ENCODE results near the gene CBX3.
A peak's percentile ranks its signal among the peaks of the same experiment; 100 is the strongest.

Gene CBX3

GRCh38 chr7:26200444-26201246, 900 bp upstream of the CBX3 start, which contains the start of gene HNRNPA2B1:
HNRNPA2B1 (minus strand) TSS chr7:26200746; CDS start chr7:26200577, 169 bp downstream.
- peak; percentile 98 to 99 for DNase-seq

GRCh38 chr7:26202019-26202990, 760 bp downstream of the CBX3 start:
- DNase-seq: no peak
- ATAC-seq: no peak
- Mint-ChIP-seq H3K4me3 (peak overlapping the region; percentile 81 to 87), H3K4me1 (peaks cover 56% of the 10 kb centered on the region), H3K9me3 (no peaks in the 10 kb centered on the region), H3K27me3 (no peaks in the 10 kb centered on the region), H3K27ac (peak overlapping the region; percentile 88 to 96)

More at GRCh38 chr7:26200444-26201246, 900 bp upstream of the CBX3 start, which contains the start of gene HNRNPA2B1:
- no peaks in the 10 kb centered on the region for H3K27me3 Mint-ChIP-seq
- H3K4me3 Mint-ChIP-seq: peak within 1 kb of the TSS; percentile 99 to 100
- peak; percentile 75 for ATAC-seq
- peak within 1 kb of the TSS; percentile 100 for H3K27ac Mint-ChIP-seq
- H3K9me3 Mint-ChIP-seq: no peaks in the 10 kb centered on the region
- peaks cover 56% of the 10 kb centered on the region for H3K4me1 Mint-ChIP-seq

- ATAC-seq: no peak
- DNase-seq: no peak
- H3K9me3 Mint-ChIP-seq: no peaks in the 10 kb centered on the region
- H3K27me3 Mint-ChIP-seq: no peaks in the 10 kb centered on the region
- peaks cover 61% of the 10 kb centered on the region for H3K4me1 Mint-ChIP-seq
- peak overlapping the region; percentile 88 to 91 for H3K27ac Mint-ChIP-seq
- H3K4me3 Mint-ChIP-seq: peak overlapping the region; percentile 81 to 87
Observed at GRCh38 chr7:26203016-26203415, 1.5 kb downstream of the CBX3 start.

- Mint-ChIP-seq H3K27me3 (no peaks in the 10 kb centered on the region), H3K4me3 (no peak overlapping the region), H3K9me3 (no peaks in the 10 kb centered on the region), H3K4me1 (peaks cover 63% of the 10 kb centered on the region), H3K27ac (no peak overlapping the region)
- DNase-seq: no peak
- ATAC-seq: no peak
Observed at GRCh38 chr7:26208040-26208439, 6.5 kb downstream of the CBX3 start.

GRCh38 chr7:26212921-26213718, 11.6 kb downstream of the CBX3 start:
- ATAC-seq: no peak
- H3K4me3 Mint-ChIP-seq: no peak overlapping the region
- H3K4me1 Mint-ChIP-seq: peaks cover 25% of the 10 kb centered on the region
- no peak for DNase-seq
- no peak overlapping the region for H3K27ac Mint-ChIP-seq
- peaks cover 0 to 5% of the 10 kb centered on the region in 2 donors for H3K9me3 Mint-ChIP-seq
- H3K27me3 Mint-ChIP-seq: no peaks in the 10 kb centered on the region

GRCh38 chr7:26213807-26214515, 12.4 kb downstream of the CBX3 start:
- ATAC-seq: no peak
- no peak for DNase-seq
- Mint-ChIP-seq H3K27me3 (no peaks in the 10 kb centered on the region), H3K27ac (peak overlapping the region in 1 of 2 donors; percentile 88), H3K4me3 (peak overlapping the region in 1 of 2 donors; percentile 20), H3K9me3 (peaks cover 0 to 5% of the 10 kb centered on the region in 2 donors), H3K4me1 (peaks cover 22% of the 10 kb centered on the region)

GRCh38 chr7:26216049-26216448, 14.5 kb downstream of the CBX3 start:
- Mint-ChIP-seq H3K27ac (no peak overlapping the region), H3K27me3 (no peaks in the 10 kb centered on the region), H3K4me3 (no peak overlapping the region), H3K9me3 (peaks cover 0 to 5% of the 10 kb centered on the region in 2 donors), H3K4me1 (peaks cover 11% of the 10 kb centered on the region)
- DNase-seq (no peak), ATAC-seq (peak; percentile 89)

- Mint-ChIP-seq H3K9me3 (no peaks in the 10 kb centered on the region), H3K4me1 (no peaks in the 10 kb centered on the region), H3K27ac (no peak overlapping the region), H3K4me3 (no peak overlapping the region), H3K27me3 (no peaks in the 10 kb centered on the region)
- DNase-seq (no peak), ATAC-seq (no peak)
Observed at GRCh38 chr7:26224359-26224758, 22.8 kb downstream of the CBX3 start.

- ATAC-seq: no peak
- Mint-ChIP-seq H3K4me3 (no peak overlapping the region), H3K27me3 (no peaks in the 10 kb centered on the region), H3K4me1 (no peaks in the 10 kb centered on the region), H3K9me3 (no peaks in the 10 kb centered on the region), H3K27ac (no peak overlapping the region)
- DNase-seq: no peak
Observed at GRCh38 chr7:26227987-26228386, 26.4 kb downstream of the CBX3 start.

- no peak for ATAC-seq
- H3K9me3 Mint-ChIP-seq: no peaks in the 10 kb centered on the region
- H3K4me3 Mint-ChIP-seq: no peak overlapping the region
- no peaks in the 10 kb centered on the region for H3K4me1 Mint-ChIP-seq
- no peak overlapping the region for H3K27ac Mint-ChIP-seq
- DNase-seq: no peak
- H3K27me3 Mint-ChIP-seq: no peaks in the 10 kb centered on the region
Observed at GRCh38 chr7:26233902-26234511, 32.5 kb downstream of the CBX3 start.

GRCh38 chr7:26237035-26237807, 35.7 kb downstream of the CBX3 start:
- Mint-ChIP-seq H3K9me3 (no peaks in the 10 kb centered on the region), H3K27me3 (no peaks in the 10 kb centered on the region), H3K4me1 (no peaks in the 10 kb centered on the region), H3K4me3 (no peak overlapping the region), H3K27ac (no peak overlapping the region)
- DNase-seq (no peak), ATAC-seq (no peak)

GRCh38 chr7:26238032-26238431, 36.5 kb downstream of the CBX3 start:
- Mint-ChIP-seq H3K27me3 (no peaks in the 10 kb centered on the region), H3K27ac (no peak overlapping the region), H3K4me3 (no peak overlapping the region), H3K4me1 (no peaks in the 10 kb centered on the region), H3K9me3 (no peaks in the 10 kb centered on the region)
- DNase-seq (no peak), ATAC-seq (no peak)

GRCh38 chr7:26245150-26245549, 43.6 kb downstream of the CBX3 start:
- no peak for ATAC-seq
- Mint-ChIP-seq H3K4me3 (no peak overlapping the region), H3K27me3 (no peaks in the 10 kb centered on the region), H3K9me3 (no peaks in the 10 kb centered on the region), H3K4me1 (no peaks in the 10 kb centered on the region), H3K27ac (no peak overlapping the region)
- no peak for DNase-seq

GRCh38 chr7:26250239-26250638, 48.7 kb downstream of the CBX3 start:
- Mint-ChIP-seq H3K27ac (no peak overlapping the region), H3K27me3 (no peaks in the 10 kb centered on the region), H3K9me3 (no peaks in the 10 kb centered on the region), H3K4me3 (no peak overlapping the region), H3K4me1 (no peaks in the 10 kb centered on the region)
- no peak for ATAC-seq
- no peak for DNase-seq

Data from stimulated activated naive CD8-positive, alpha-beta T cell treated with anti-CD3 and anti-CD28 coated beads, Interleukin-15, amount 100 ng/mL, for 72 hours (primary cell).